Fibroblast of the aortic adventitia (primary cell): Measurements from ENCODE around the gene VSTM2B. TPM values are rescaled to one million over a fixed set of nuclear protein-coding genes. Genes with fewer than 3 reads are reported as not detected.

ENCODE experiments used
- DNase-seq: peaks from one replicate; pipeline ENCODE4 v3.0.0-alpha.2; 2010; ENCODE audit warnings: low read depth
- H3K4me3 ChIP-seq: 2 replicates; pipeline ENCODE4 v1.5.1; 2011; ENCODE audit warnings: low read depth, mild to moderate bottlenecking, control low read depth, low read length, moderate library complexity
- total RNA-seq: library from RNA; depleted of rRNA; stranded (reverse); fragments of >200 nt; gene quantifications from 2 replicates; pipeline ENCODE4 v1.2.3, GENCODE V29; 2012; ENCODE audit warnings: low replicate concordance
- TF ChIP-seq, protein P1 (sequence below): IDR thresholded peaks from 2 replicates; pipeline ENCODE4 v1.5.1; 2011; ENCODE audit warnings: mild to moderate bottlenecking, low read length, control low read depth, inconsistent platforms; ENCODE audit not compliant: insufficient read depth

The VSTM2B gene
- total RNA-seq, result not detected in 2 replicates

GRCh38 chr19:29525901-29526729 lies at the start of gene VSTM2B:
VSTM2B (plus strand) TSS chr19:29525994; CDS start chr19:29526584, 590 bp downstream.
- no peak for DNase-seq
- TF ChIP-seq, protein P1, sequence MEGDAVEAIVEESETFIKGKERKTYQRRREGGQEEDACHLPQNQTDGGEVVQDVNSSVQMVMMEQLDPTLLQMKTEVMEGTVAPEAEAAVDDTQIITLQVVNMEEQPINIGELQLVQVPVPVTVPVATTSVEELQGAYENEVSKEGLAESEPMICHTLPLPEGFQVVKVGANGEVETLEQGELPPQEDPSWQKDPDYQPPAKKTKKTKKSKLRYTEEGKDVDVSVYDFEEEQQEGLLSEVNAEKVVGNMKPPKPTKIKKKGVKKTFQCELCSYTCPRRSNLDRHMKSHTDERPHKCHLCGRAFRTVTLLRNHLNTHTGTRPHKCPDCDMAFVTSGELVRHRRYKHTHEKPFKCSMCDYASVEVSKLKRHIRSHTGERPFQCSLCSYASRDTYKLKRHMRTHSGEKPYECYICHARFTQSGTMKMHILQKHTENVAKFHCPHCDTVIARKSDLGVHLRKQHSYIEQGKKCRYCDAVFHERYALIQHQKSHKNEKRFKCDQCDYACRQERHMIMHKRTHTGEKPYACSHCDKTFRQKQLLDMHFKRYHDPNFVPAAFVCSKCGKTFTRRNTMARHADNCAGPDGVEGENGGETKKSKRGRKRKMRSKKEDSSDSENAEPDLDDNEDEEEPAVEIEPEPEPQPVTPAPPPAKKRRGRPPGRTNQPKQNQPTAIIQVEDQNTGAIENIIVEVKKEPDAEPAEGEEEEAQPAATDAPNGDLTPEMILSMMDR, result no peak
- H3K4me3 ChIP-seq, result no peak within 1 kb of the TSS

- no peak for DNase-seq
- no peak overlapping the region for H3K4me3 ChIP-seq
- TF ChIP-seq, protein P1, result no peak
These were observed 49.3 kb upstream of the VSTM2B start for GRCh38 chr19:29476528-29476927.

GRCh38 chr19:29477831-29478577 lies 47.8 kb upstream of the VSTM2B start:
- DNase-seq, result no peak
- H3K4me3 ChIP-seq, result no peak overlapping the region
- TF ChIP-seq, protein P1, result no peak

DNA sequence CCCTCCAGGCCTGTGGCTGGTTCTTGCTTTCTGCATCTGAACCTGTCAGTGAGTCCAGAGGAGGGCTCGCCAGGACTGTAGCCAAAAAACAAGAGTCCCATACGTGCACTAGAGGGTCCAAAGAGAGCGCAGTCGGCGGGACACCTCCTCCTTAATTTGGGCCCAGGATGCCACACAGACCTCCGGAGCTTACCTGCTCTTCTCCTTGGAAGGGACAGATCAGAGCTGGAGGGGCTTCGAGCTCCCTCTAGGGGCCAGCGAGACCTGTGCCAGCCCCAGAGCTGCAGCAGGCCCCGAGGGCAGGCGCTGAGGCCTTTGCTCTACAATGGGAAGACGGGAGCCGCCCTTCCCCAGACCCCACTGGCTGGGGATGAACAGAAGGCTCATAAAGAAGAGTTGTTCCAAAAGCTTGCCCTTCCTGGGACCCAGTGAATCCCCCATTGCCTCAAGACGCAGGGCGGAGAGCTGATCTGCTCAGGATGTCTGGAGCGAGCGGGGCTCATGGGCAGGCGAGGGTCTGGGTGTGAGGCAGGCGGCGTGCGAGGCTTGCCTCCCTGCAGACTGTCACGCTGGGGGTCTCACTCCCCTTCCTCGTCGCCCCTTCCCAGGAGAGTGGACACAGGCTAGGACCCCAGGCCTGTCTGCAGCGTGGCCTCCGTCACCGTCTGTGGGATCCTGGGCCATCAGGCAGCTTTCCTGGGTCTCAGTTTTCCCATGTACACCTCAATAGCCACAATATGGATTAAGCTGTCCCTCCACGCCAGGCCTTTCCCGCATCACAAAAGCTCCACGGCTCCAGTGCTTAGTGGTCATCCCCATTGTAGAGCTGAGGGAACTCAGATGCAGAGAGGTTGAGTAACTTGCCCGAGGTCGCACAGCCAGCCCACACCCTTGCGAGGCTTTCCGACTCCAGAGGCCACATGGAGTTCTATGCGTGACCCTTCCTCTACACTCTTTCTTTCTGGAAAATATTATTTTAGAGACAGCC lies 46.9 kb upstream of the VSTM2B start:
- no peak for DNase-seq
- TF ChIP-seq, protein P1, result peak; percentile 9
- H3K4me3 ChIP-seq, result no peak overlapping the region

DNA sequence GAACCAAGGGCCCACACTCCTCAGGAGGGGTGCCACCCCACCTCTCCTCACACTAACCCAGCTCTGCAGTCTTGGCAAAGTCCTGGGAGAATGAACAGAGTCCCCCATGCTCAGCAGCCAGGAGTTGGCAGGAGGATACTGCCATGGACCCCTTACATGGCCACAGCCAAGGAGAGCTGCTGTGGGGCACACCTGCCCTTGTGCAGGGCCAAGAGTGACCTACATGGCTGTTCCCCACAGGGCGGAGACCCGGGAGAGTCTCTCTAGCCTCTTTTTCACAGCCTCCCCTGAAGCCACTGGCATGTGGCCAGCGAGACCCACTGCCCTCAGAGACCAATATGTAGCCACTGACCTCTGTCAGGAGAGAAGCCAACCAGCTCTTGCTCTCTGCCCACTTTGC lies 45.9 kb upstream of the VSTM2B start:
- TF ChIP-seq, protein P1, result no peak
- H3K4me3 ChIP-seq, result no peak overlapping the region
- DNase-seq, result no peak

- H3K4me3 ChIP-seq, result no peak overlapping the region
- TF ChIP-seq, protein P1, result no peak
- no peak for DNase-seq
These were observed 45.3 kb upstream of the VSTM2B start for GRCh38 chr19:29480507-29480906.
